Fibroblast of mammary gland (primary cell): Measurements from ENCODE around the gene HIVEP3.

ENCODE experiments used
- DNase-seq: peaks from one replicate; pipeline ENCODE4 v3.0.0-alpha.2; 2010; ENCODE audit warnings: low read depth
- H3K4me3 ChIP-seq: 2 replicates; pipeline ENCODE4 v1.5.1; 2011; ENCODE audit warnings: low read depth, mild to moderate bottlenecking, low read length, moderate library complexity; ENCODE audit not compliant: control insufficient read depth
- CTCF ChIP-seq: conservative IDR thresholded peaks from 2 replicates; pipeline ENCODE4 v1.5.1; 2011; ENCODE audit warnings: low read depth, low read length, inconsistent platforms; ENCODE audit not compliant: control insufficient read depth, insufficient read depth

HIVEP3 gene

GRCh38 chr1:41476807-41477361 is 441.8 kb downstream of the HIVEP3 start:
- no peak for DNase-seq
- no peak for TF ChIP-seq CTCF
- no peak overlapping the region for H3K4me3 ChIP-seq

GRCh38 chr1:41475859-41476567 is 442.7 kb downstream of the HIVEP3 start:
- DNase-seq = peak; percentile 62
- peak; percentile 24 for TF ChIP-seq CTCF
- H3K4me3 ChIP-seq = no peak overlapping the region

GRCh38 chr1:41475346-41475745 is 443.4 kb downstream of the HIVEP3 start:
- DNase-seq = no peak
- TF ChIP-seq CTCF = no peak
- no peak overlapping the region for H3K4me3 ChIP-seq

GRCh38 chr1:41474490-41475271 is 444.0 kb downstream of the HIVEP3 start:
- no peak for DNase-seq
- H3K4me3 ChIP-seq = no peak overlapping the region
- TF ChIP-seq CTCF = no peak

GRCh38 chr1:41473738-41474362 is 444.9 kb downstream of the HIVEP3 start:
- no peak for DNase-seq
- H3K4me3 ChIP-seq = no peak overlapping the region

More at GRCh38 chr1:41473738-41474362, 444.9 kb downstream of the HIVEP3 start:
- no peak for TF ChIP-seq CTCF
